ENCODE results near the gene FBN1.

Gene FBN1

DNA sequence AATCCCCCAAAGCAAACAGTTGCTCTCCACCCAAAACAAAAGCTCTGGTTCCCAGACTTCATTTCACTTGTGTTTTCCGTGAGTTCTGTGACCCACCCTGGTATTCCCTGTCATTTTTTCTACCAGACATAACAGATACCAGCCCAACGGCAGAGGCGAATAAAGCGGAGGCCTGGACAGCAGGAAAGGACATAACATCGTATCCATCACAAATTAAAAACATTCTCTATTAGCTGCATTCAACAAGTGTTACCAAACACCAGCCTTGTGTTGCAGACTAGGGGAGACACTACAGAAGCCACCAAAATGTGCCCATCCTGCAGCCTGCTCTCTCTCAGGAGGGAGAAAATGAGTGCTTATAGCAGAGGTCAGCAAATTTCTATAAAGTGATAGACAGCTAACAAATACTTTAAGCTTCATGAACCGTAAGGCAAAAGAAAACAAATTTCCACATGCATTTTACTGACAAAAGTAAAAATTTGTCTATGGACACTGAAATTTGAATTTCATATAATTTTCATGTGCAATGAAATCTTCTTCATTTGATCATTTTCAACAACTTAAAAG lies 7.1 kb upstream of the FBN1 start:
- no peak for DNase-seq (ENCODE audit: low read depth in 2 of 2)

DNA sequence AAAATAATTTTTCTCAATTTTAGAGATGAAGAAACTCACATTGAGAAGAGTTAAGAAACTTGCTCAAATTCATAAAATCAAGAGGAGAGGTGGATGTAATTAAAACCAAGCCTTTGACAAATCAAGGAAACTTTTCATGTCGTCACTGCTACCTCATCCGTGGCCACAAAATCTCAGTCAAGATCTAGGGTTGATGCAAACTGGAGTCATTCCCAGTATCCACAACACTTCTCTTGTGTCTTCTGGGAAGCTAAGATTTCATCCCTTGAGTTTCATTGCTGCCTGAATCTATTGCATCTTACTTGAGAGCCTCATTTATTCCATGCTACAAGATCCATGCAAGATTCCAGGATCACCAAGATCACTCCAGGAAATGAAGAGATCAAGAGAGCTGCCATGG lies 5.4 kb upstream of the FBN1 start:
- no peak for DNase-seq (ENCODE audit: low read depth in 2 of 2)

DNA sequence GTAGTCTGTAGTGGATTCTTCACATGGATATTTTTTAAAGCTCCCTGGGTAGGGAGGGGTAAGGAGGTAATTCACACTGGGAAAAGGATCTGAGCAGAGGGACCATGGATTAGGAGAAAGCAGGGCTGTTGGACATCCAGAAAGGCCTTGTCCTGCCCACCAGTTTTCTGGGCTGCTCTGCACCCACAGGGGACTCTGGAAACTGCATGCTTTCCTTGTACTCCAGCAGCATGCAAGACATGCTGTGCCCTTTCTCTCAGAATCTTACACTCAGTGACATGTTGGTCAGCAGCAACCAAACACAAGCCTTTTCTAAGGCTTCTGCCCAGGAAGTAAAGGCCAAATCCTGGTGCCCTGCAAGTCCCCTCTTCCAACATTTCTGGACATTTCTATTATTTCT lies 2.5 kb upstream of the FBN1 start:
- DNase-seq (ENCODE audit: low read depth in 2 of 2), result no peak

DNA sequence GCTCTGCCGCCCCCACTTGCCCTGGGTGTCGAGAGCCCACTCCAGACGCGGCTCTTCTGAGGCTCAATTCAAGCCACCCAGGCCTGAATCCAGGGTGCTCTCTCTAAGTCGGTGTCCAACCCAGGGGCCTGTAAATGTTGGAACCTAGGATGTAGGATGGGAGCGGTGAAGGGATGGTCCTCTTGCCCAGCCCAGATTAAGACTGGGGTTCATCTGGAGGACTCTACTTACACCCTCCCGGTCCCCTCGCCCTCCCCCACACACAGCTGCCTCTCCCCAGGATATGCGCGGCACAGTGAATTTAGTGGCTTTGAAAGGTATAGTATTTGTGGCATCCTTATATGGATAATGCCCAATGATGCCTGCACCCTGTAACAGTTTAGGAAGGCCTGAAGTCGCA lies 822 bp upstream of the FBN1 start:
- DNase-seq (ENCODE audit: low read depth in 2 of 2), result no peak

DNA sequence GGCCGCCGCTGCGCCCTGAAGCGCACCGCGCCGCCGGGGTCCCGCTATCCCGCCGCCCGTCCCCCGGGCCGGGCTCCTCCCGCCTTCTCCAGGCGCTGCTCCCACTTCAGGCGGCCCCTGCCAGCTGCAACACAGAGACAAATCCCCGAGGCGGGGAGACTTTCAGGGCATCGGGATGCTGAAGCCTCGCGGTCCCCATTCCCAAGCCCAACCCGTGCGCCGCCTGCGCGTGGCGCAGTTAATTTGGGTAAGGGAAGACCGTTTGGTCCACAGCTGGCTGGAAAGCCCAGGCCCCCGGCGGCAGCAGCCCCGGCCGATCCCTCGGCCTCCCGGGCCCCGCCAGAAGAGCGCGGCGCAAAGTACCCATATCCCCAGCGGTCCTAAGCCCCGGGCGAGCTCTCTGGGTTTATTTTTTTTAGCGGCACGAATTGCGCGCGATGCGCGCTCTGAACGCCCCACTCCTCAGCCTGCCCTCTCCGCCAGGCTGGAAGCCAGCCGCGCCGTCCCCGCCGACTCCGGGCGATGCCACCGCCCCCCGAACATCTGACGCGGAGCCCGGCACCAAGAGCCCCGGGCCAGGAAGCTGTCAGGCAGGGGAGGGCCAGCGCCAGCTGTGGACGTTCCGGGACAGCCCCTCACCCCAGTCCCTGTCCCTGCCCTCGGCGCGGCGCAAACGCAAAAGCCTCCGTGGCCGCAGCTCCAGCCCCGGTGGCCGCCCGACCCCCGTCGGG lies 517 bp downstream of the FBN1 start:
- DNase-seq (ENCODE audit: low read depth in 2 of 2), result no peak

DNA sequence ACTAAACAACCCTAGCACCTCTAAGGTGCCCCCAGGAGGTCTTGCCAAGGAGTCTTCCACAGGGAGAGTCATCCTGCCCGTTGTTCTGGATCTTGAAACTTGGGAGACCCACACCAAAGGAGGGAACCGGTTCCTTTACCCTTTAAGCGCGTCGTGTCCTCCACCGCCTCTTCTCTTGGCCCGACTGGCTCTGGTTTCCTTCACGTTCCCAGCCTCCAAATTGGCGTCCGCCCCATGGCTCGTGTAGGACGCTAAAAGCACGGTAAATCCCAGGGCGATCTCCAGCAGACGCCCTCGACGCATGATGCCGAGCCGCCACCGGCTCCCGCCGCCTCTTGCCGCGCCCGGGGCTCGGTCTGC lies 1.1 kb downstream of the FBN1 start:
- no peak for DNase-seq (ENCODE audit: low read depth in 2 of 2)

DNA sequence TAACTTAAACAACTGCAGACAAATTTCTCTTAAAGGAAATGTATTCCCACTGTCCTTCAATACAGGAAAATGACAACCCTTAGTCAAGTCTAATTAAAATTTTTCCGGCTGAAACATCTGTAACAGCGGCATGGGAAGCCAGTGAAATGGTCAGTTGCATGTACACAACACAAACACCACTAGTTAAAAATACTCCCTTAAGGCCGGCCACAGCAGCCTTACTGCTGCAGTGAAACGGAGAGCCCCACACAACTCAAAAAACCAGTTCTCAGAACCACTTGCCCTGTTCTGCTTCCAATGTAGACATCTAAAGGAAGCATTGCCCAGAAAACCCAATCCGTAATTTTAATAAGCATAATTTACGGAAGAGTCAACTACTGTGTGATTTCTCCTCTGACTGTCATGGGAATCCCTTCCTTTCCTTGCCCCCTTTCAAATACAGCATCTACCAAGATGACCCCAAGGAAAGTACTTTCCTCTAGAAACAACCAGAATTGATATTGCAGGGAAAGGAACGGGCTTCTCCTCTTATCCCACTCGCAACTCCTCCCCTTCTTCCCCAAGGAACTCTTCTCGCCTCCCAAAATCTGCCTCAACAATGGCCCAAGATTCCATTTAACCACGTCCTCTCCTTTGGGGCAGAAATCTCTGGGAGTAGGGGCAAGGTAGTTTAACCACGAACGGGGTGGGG lies 1.6 kb downstream of the FBN1 start:
- DNase-seq (ENCODE audit: low read depth in 2 of 2), result no peak

DNA sequence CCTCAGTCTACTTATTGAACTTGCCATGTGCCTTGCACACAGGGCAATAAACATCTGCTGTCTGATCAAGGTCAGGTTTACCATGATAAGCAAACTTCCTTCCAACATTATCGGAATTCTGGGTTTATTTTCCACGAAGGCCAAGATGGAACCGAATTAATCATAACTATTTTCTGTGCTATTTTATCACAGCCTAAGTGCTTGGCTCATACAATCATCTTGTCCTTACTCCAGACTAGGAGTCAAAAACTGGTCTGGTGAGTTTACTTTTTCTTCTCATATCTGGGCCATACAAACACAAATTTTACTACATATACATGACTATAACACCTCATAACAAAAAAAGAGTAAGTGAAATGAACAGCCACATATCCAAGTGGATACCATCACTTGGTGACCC lies 2.3 kb downstream of the FBN1 start:
- no peak for DNase-seq (ENCODE audit: low read depth in 2 of 2)

DNA sequence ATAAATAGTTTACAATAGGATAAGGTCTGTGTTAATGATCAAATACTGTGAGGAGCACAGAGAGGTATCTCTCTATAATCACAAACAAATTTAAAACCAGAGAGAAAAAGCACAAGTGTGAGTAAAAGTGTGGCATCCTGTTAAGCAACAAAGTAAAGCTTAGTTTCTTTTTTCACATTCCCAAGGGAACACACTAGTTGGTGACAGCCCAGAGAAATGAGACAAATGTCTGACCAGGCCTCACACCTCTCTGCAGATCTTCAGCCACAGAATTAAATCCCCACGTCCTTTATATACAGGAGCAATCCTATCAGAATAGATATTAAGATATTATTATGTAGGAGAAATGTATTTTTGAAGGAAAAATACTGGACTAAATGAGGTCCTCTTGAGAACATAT lies 2.7 kb downstream of the FBN1 start:
- DNase-seq (ENCODE audit: low read depth in 2 of 2), result no peak

DNA sequence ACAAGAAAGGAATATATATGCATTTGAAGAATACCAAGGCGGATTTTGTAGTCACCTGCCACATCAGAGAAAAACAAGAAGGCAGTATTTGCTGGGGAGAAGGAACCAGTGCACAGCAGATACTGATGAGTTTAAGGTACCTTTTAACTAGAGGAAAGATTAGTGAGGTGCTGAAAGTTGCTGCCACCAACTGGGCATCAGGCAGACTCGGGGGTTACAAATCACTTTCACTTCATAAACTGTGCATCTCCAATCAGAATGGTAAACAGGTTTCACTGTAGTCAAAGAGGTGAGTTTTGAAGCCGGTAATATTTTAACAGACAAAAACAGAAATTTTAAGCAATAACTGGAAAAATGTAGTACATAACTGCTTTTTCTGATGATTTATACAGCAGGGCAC lies 4.1 kb downstream of the FBN1 start:
- no peak for DNase-seq (ENCODE audit: low read depth in 2 of 2)

DNA sequence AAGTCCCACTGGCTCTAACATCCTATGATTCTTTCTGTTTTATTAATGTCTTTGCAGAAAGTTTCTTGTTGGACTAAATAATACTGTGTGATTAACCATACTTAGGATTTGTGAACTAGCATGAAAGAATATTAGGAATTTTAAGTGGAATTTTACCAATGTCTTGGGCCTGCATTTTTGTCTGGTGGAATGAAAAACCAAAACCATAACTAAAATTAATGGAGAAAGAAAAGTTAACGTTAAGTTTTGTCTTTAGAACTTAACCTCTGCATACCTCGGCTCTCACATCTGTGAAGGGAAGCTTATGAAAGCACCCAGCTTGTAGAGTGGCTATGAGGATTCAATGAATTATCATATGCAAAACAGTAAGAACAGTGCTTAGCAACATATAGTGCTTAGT lies 6.5 kb downstream of the FBN1 start:
- DNase-seq (ENCODE audit: low read depth in 2 of 2), result no peak

DNA sequence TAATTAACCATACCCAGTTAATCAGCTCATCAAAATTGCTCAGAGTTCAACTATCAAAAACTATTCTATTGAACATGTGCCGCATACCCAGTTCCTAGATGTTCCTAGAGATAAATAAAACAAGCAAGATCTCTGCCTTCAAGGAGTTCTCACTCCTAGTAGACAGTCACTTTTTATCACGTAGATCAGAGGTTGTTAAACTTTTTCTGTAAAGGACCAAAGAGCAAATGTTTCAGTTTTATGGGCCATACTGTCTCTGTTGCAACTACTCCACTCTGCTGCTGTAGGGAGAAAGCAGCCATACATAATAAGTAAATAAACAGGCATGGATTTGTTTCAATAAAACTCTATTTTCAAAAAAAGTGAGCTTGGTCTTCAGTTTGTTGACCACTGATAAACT lies 7.9 kb downstream of the FBN1 start:
- no peak for DNase-seq (ENCODE audit: low read depth in 2 of 2)

DNA sequence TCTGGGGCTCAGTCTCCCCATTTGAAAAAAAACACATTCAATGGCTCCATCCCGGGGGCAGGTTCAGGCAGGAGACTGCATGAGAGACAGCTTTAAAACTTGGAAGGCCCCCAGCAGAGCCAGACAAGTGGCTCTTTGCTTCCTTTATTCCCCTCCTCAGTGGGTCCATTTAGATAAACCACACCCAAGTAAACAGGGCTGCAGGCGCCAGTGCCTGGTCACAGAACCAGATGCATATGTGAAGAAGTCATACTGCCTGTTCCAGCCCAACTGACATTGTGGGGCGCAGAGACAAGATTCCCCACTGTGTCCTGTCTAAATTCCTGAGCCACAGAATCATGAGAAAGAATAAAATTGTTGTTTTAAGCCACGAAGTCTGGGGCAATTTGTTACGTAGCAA lies 9.0 kb downstream of the FBN1 start:
- DNase-seq (ENCODE audit: low read depth in 2 of 2), result no peak

DNA sequence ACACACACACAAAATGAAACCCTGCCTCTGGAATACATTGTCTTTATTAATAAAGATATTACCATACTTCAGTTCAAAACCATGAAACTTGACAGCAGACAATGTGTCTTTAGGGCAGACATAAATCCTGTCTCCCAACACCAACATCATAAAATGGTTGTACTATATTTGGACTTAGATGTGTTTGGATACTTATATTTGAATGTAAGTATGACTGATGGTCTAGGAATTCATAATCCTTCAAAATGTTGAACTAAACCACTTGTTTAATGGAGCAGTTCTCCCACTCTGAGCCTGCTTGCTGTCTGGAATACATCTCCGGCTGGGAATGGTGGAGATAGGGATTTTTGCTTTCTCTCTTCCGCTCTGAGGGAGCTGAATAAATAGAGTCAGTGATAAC lies 10.6 kb downstream of the FBN1 start:
- DNase-seq (ENCODE audit: low read depth in 2 of 2), result no peak

DNA sequence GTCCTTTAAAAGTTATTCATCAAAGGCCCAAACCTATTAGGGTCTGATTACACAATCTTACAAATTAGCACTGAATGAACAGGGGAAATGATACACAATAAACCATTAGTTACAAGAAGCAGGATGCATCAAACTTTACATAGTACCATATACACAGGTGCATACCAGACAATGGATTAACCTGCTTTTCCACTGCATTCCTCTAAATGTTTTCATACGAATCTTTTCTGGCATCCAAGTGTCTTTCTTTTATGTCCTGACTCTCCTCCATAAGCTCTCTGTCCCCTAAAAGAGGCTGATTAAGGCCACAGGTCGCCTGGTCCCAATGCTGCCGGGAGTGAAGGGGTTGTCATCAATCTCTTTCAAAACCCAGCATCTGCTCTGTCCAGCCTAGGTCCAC lies 11.4 kb downstream of the FBN1 start:
- no peak for DNase-seq (ENCODE audit: low read depth in 2 of 2)

DNA sequence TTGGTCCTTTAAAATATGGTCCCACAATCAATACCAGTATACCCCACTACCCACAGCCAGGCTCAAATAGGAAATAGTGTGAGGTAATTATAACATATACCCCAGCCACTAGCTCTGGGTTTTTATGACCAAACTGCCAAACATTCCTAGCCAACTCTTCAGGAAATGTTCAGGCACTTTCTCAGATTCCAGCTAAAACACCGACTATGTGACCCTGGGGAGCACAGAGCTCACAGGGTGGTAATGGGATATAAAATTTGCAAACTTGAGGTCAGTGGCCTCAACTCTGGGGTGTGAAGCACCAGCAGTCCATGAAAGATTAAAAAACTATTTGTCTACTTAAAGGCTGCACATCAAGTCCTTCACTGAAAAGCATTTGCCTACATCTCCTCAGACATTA lies 12.9 kb downstream of the FBN1 start:
- no peak for DNase-seq (ENCODE audit: low read depth in 2 of 2)

DNA sequence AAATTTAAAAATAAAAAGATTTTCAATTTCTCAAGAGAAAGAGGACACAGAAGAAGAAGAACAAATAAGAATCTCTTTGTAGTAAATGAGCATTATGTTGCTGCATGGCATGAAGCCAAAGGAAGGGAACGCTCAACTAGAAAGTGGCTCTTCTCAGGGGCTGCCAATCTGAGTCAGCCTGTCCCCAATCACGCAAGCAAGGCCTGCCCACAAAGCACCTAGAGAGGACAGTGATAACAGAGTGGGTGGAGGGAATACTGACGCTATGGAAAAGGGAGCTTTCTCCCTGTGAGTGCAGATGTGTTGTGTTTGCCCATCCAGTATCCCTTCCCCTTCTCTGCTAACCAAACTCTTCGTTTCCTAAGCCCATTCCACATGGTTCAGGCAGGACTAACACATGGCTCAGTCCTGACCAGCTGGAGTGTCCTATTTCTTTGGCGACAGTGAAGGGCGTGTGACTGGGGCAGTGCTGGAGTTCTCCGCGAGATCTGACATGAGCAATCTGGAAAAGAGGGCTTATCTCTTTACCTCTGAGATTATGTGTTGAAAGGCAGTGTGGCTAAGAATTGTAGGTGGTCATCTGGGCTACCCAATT lies 14.2 kb downstream of the FBN1 start:
- no peak for DNase-seq (ENCODE audit: low read depth in 2 of 2)

DNA sequence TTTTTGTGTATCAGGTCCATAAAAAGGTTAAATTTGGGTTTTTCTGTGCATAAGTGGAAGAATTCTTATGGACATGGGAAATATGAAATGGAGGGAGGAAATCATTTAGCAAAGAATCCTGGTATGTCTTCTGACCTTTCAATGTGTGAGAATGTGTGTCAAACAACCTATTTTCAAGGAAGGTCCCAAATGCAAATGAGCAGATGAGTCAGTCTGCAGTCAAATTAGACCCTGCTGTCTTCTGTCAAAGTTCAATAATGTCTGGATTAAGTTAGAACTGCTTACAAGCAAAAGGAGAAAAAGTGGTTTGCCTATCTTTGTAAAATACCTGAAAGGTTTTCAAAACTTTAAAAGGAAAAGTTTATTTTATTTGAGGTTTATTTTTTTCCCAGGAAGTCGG lies 15.3 kb downstream of the FBN1 start:
- DNase-seq (ENCODE audit: low read depth in 2 of 2), result no peak

DNA sequence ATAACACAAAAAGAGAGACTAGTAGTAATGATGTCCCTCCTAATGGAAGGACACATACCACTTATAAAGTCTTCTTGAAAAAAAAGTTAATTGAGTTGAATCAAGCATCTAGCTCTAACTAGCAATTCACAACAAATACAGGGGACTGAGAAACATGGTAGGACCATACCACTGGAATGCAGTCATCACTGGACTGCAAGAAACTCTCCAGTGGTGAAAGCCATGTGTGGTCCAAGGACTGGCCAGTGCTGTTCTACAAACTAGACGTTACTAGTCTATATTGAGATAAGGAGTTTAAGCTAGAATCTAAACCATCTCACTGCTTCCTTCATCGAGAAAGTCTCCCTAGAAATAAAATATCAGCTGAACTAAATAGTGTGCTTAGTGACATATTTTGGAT lies 16.7 kb downstream of the FBN1 start:
- DNase-seq (ENCODE audit: low read depth in 2 of 2), result no peak

DNA sequence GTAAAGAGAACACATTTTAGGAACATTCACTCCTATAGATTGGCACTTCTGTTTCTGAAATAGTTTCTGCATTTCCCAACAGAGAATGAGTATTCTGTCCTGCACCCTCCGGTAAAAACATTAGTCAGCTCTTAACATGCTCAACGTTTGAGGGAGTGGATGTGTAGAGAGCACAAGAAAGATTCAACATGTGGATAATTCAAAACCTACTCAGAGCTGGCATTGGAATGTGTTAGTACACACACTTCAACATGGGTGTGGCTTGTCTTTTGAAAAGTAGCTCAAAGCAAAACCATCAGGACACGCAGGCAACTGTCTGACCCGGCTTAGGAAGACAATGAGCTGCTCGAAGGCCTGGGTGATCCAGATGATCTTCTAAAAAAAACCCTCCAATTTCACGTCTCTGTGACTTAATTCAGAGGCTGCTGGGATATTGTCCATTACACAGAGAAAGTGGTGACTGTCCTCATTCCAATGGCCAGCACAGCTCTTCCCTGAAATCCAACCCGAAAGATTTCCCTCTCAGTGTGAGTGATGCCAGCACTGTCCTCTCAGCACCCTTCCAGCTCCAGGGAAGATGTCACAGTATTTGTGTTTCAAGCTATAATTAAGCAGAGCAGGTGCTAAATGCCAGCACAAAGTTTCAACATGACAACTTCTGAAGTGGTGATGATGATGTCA lies 18.1 kb downstream of the FBN1 start:
- DNase-seq (ENCODE audit: low read depth in 2 of 2), result no peak

DNA sequence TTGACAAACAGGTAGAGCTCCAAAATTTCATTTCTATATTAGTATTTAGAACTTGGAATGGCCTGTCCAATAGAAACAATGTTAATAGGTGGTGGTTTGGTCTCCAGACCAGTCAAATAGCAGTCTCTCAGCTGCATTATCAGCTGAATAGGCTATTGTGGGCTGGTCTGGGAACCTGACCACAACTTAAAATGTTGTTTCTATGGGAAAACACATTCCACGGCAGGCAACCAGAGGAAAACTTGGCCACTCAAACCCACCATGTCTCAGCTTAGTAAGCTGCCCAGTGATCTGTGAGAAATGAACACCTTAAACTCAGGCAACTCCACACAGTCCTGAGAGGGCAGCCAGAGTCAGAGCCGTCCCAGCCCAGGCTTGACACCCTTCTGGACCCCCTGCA lies 20.4 kb downstream of the FBN1 start:
- DNase-seq (ENCODE audit: low read depth in 2 of 2), result no peak

DNA sequence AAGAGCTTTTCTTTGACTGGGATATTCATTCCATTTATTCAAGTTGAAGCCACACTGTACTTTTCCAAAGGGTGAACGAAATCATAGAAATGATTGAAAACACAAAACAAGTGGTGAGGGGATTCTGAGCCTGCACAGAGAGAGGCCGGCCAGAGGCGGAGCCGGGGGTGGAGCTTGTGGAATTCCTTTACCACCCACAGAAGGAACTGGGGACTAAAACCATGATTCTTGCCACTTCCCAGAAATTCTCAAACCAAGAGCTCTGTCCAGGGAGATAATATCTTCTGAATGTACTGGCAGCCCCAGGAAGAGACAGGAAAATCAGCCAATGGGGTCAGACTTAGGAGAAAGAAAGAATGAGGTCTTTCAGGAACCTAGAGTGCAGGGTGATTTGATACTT lies 20.8 kb downstream of the FBN1 start:
- no peak for DNase-seq (ENCODE audit: low read depth in 2 of 2)

DNA sequence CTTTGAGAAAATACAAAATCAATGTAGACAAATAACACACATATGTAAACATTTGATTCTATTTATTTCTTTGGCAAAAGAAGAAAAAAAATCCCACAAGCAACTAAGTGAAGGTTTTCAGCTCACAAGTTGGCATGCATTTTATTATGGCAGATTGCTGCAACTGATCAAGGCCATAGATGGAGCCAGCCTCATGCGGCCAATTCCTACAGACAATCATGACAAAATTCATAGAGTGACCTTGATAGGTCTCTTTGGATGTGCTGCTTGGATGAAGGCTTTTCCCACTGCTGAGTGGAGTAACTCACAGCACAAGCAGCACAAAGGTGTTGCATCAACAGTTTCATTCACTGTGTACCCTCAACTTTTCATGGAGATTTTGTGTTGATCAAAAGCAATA lies 22.1 kb downstream of the FBN1 start:
- DNase-seq (ENCODE audit: low read depth in 2 of 2), result no peak

Measured in stimulated activated CD8-positive, alpha-beta memory T cell treated with anti-CD3 and anti-CD28 coated beads, Interleukin-2, amount 100 ng/mL, for 1 hour (primary cell).